ENCODE results near the gene ANKRD11.
"Not testable (repeated sequence)": the region's sequence is repeated elsewhere in the genome, so short reads cannot be mapped to it uniquely, and the experiment has no call there.

The ANKRD11 gene

DNA sequence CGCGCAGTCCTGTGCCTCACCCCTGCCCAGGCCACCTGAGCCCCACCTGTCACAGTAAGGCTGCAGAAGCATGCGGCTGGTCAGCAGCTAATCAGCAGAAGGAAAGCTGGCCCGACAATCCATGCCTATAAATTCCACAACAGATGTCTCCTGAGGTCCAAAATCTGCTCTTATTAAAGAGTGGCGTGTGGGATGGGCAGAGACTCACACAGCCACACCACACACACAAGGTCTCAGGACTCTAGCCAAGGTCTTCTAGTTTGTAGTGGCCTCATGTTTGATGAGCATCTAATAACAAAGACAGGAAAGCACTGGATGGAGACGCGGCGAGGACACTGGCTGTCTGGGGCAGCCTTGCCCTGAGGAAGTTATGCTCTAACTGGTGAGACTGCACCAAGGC, 55.9 kb downstream of the ANKRD11 start:
- DNase-seq (ENCODE audit: low read depth): no peak
- H3K4me3 ChIP-seq (ENCODE audit: control insufficient read depth, low read depth, low read length): no peak overlapping the region
- no peak for TF ChIP-seq CTCF (IDR thresholded peaks at IDR 0.05; ENCODE audit: control insufficient read depth, insufficient read depth, low read depth, low read length, missing control alignments)

DNA sequence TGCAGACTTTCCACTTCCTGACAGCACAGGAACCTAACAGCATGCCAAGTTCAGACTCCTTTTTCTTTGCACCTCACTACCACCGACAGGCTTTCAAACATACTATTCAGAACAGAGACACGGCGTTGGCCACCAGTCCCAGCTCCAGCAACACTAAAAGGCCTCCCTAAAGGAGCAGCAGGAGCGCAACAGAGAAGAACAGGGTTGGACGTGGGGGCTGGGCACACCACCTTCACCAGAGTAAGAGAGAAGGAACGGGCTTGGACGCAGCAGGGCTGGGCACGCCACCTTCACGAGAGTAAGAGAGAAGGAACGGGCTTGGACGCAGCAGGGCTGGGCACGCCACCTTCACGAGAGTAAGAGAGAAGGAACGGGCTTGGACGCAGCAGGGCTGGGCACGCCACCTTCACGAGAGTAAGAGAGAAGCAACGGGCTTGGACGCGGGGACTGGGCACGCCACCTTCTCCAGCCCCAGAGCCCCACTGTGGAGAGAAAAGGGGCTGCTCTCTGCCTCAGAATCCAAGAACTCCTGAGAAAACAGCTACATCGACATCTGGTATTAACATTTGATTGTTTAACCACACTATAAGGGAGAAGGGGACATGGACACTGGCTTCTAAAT, 56.9 kb downstream of the ANKRD11 start:
- not testable (repeated sequence) for DNase-seq (ENCODE audit: low read depth); H3K4me3 ChIP-seq (ENCODE audit: control insufficient read depth, low read depth, low read length)

GRCh38 chr16:89431630-89432029, 58.7 kb downstream of the ANKRD11 start:
- no peak overlapping the region for H3K4me3 ChIP-seq (ENCODE audit: control insufficient read depth, low read depth, low read length)
- no peak for TF ChIP-seq CTCF (IDR thresholded peaks at IDR 0.05; ENCODE audit: control insufficient read depth, insufficient read depth, low read depth, low read length, missing control alignments)
- no peak for DNase-seq (ENCODE audit: low read depth)

DNA sequence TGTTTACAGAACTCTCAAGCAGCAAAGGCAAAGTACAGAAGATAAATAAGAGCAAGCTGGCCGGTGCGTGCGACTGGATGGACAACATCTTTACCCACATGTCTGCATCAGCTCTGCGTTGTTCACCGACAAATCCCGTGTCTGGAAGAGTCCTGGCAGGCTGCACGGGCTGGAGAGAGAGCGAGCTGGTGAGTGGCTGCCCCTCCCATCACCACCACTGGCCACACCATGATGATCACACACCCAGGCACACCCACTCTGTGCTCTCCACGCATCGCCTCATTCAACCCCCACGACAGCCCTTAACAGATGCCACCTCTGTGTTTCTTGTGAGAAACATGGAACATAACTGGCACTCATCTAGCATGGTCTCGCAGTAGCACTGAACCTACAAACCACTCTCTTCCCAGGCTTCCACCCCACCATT, 59.2 kb downstream of the ANKRD11 start:
- TF ChIP-seq CTCF (IDR thresholded peaks at IDR 0.05; ENCODE audit: control insufficient read depth, insufficient read depth, low read depth, low read length, missing control alignments): no peak
- peak; percentile 38 for DNase-seq (ENCODE audit: low read depth)

GRCh38 chr16:89430436-89431157, 59.8 kb downstream of the ANKRD11 start:
- no peak for TF ChIP-seq CTCF (IDR thresholded peaks at IDR 0.05; ENCODE audit: control insufficient read depth, insufficient read depth, low read depth, low read length, missing control alignments)
- H3K4me3 ChIP-seq (ENCODE audit: control insufficient read depth, low read depth, low read length): no peak overlapping the region
- DNase-seq (ENCODE audit: low read depth): no peak

More for the DNA sequence above, 59.2 kb downstream of the ANKRD11 start:
- no peak overlapping the region for H3K4me3 ChIP-seq (ENCODE audit: control insufficient read depth, low read depth, low read length)

- not testable (repeated sequence) for DNase-seq (ENCODE audit: low read depth); H3K4me3 ChIP-seq (ENCODE audit: control insufficient read depth, low read depth, low read length)
Observed at GRCh38 chr16:89428605-89429004, 61.8 kb downstream of the ANKRD11 start.

GRCh38 chr16:89426736-89427530, 63.4 kb downstream of the ANKRD11 start:
- H3K4me3 ChIP-seq (ENCODE audit: control insufficient read depth, low read depth, low read length): no peak overlapping the region
- DNase-seq (ENCODE audit: low read depth): no peak
- TF ChIP-seq CTCF (IDR thresholded peaks at IDR 0.05; ENCODE audit: control insufficient read depth, insufficient read depth, low read depth, low read length, missing control alignments): no peak

Data from AG09309 (cell line).